ENCODE measurements around the gene ABCA3. TPM values are rescaled to one million over a fixed set of nuclear protein-coding genes. Genes with fewer than 3 reads are reported as not detected.

ABCA3 gene
- total RNA-seq, 4 donors from 2014 or later: 2.7 to 15.0 (median 10.9) TPM

GRCh38 chr16:2228161-2228824 is 112.2 kb downstream of the ABCA3 start:
- H3K36me3 ChIP-seq: peaks cover 0 to 53% of the 10 kb centered on the region in 2 donors
- intact Hi-C loops (cut with DNase I; ENCODE audit: low total_unique reads) (no loop called here), in situ Hi-C loops (cut with MboI; ENCODE audit: low sequenced_read_pairs in 4 of 4) (no loop called here)
- H3K9me3 ChIP-seq: no peaks in the 10 kb centered on the region
- no peak for DNase-seq
- no peak overlapping the region for H3K27ac ChIP-seq
- TF ChIP-seq POLR2A (IDR thresholded peaks at IDR 0.05): no peak
- no peak for TF ChIP-seq CTCF (IDR thresholded peaks at IDR 0.05 in 4 of 5, conservative IDR thresholded peaks at IDR 0.05 in 1 of 5)
- H3K4me1 ChIP-seq: peaks cover 11 to 13% of the 10 kb centered on the region in 2 donors
- no peak for ATAC-seq
- H3K27me3 ChIP-seq: no peaks in the 10 kb centered on the region
- no peak overlapping the region for H3K4me3 ChIP-seq

- H3K4me3 ChIP-seq: no peak overlapping the region
- peak overlapping the region in 1 of 4 donors; percentile 1 for H3K27ac ChIP-seq
- no peaks in the 10 kb centered on the region for H3K27me3 ChIP-seq
- in situ Hi-C loops (cut with MboI; ENCODE audit: low sequenced_read_pairs in 4 of 4): no loop called here
- peaks cover 11 to 16% of the 10 kb centered on the region in 2 donors for H3K4me1 ChIP-seq
- TF ChIP-seq POLR2A (IDR thresholded peaks at IDR 0.05) (no peak), CTCF (IDR thresholded peaks at IDR 0.05 in 4 of 5, conservative IDR thresholded peaks at IDR 0.05 in 1 of 5) (no peak)
- H3K36me3 ChIP-seq: peaks cover 0 to 39% of the 10 kb centered on the region in 2 donors
- no peak for DNase-seq
- no peak for ATAC-seq
- intact Hi-C loops (cut with DNase I; ENCODE audit: low total_unique reads): no loop called here
- no peaks in the 10 kb centered on the region for H3K9me3 ChIP-seq
These were observed 113.6 kb downstream of the ABCA3 start for GRCh38 chr16:2226918-2227317.

GRCh38 chr16:2226245-2226793 is 114.2 kb downstream of the ABCA3 start:
- no peak for ATAC-seq
- Histone ChIP-seq H3K4me1 (peaks cover 11 to 16% of the 10 kb centered on the region in 2 donors), H3K4me3 (no peak overlapping the region), H3K9me3 (no peaks in the 10 kb centered on the region), H3K27me3 (no peaks in the 10 kb centered on the region), H3K27ac (peak overlapping the region in 1 of 4 donors; percentile 1), H3K36me3 (peaks cover 0 to 33% of the 10 kb centered on the region in 2 donors)
- no peak for DNase-seq
- in situ Hi-C loops (cut with MboI; ENCODE audit: low sequenced_read_pairs in 4 of 4): no loop called here
- no peak for TF ChIP-seq POLR2A (IDR thresholded peaks at IDR 0.05)
- TF ChIP-seq CTCF (IDR thresholded peaks at IDR 0.05 in 4 of 5, conservative IDR thresholded peaks at IDR 0.05 in 1 of 5): no peak
- intact Hi-C loops (cut with DNase I; ENCODE audit: low total_unique reads): no loop called here

MicroRNAs encoded within 50 kb of the gene (microRNA counts, 767-probe panel; counts per million panel counts)
- microRNA hsa-miR-940: 356 to 448 counts per million in 2 donors

Small RNAs within 50 kb of the gene (microRNA-seq; reads per million reads assigned to microRNA genes)
- 0 reads per million in 2 donors for gene MIR3677 (ENCODE audit: borderline replicate concordance in 2 of 2)
- 0 reads per million in 2 donors for gene MIR4717 (ENCODE audit: borderline replicate concordance in 2 of 2)

Other genes with a start within 250 kb of the ABCA3 start
- gene PKD1, start 204.8 kb downstream of the ABCA3 start, total RNA-seq: 100 to 1,000 TPM; 168 to 376 (median 339) TPM
- 1 to 10 TPM in 2 of 4 donors, not detected in 2; 1.3 to 4.2 TPM for gene RAB26, start 192.1 kb downstream of the ABCA3 start, total RNA-seq
- gene TRAF7, start 184.9 kb downstream of the ABCA3 start, total RNA-seq: 10 to 100 TPM; 39.5 to 71.4 (median 55.9) TPM
- gene CASKIN1, start 144.1 kb downstream of the ABCA3 start, total RNA-seq: under 1 TPM in 3 of 4 donors, not detected in 1; 0.07 to 0.51 (median 0.10) TPM
- 10 to 100 TPM; 40.3 to 77.0 (median 73.5) TPM for gene MLST8, start 135.3 kb downstream of the ABCA3 start, total RNA-seq
- 1 to 10 TPM in 3 of 4 donors, under 1 TPM in 1; 0.15 to 2.2 (median 1.4) TPM for gene BRICD5, start 129.9 kb downstream of the ABCA3 start, total RNA-seq
- 10 to 100 TPM; 19.6 to 43.1 (median 25.6) TPM for gene PGP, start 125.9 kb downstream of the ABCA3 start, total RNA-seq
- 10 to 100 TPM; 24.5 to 38.4 (median 27.0) TPM for gene E4F1, start 117.1 kb downstream of the ABCA3 start, total RNA-seq
- gene DNASE1L2, start 104.3 kb downstream of the ABCA3 start, total RNA-seq: 1 to 10 TPM in 1 of 4 donors, under 1 TPM in 1, not detected in 2; 0.69 to 2.1 TPM
- gene ECI1, start 89.1 kb downstream of the ABCA3 start, total RNA-seq: 100 to 1,000 TPM in 1 of 4 donors, 10 to 100 TPM in 3; 74.0 to 137 (median 79.3) TPM
- 100 to 1,000 TPM; 158 to 222 (median 172) TPM for gene RNPS1, start 72.6 kb downstream of the ABCA3 start, total RNA-seq
- gene CCNF, start 88.7 kb upstream of the ABCA3 start, total RNA-seq: 1 to 10 TPM; 1.8 to 3.6 (median 2.4) TPM
- gene TEDC2, start 119.4 kb upstream of the ABCA3 start, total RNA-seq: under 1 TPM in 2 of 4 donors, not detected in 2; 0.33 to 0.91 TPM
- not detected for gene NTN3, start 130.6 kb upstream of the ABCA3 start, total RNA-seq
- gene TBC1D24, start 134.4 kb upstream of the ABCA3 start, total RNA-seq: 10 to 100 TPM in 2 of 4 donors, 1 to 10 TPM in 2; 8.7 to 14.8 (median 9.9) TPM
- 10 to 100 TPM; 22.1 to 84.2 (median 56.2) TPM for gene ATP6V0C, start 173.2 kb upstream of the ABCA3 start, total RNA-seq
- 10 to 100 TPM; 12.3 to 18.1 (median 13.7) TPM for gene AMDHD2, start 179.6 kb upstream of the ABCA3 start, total RNA-seq
- gene CEMP1, start 190.7 kb upstream of the ABCA3 start, total RNA-seq: not detected
- 10 to 100 TPM; 24.5 to 42.4 (median 34.7) TPM for gene PDPK1, start 197.3 kb upstream of the ABCA3 start, total RNA-seq

All from gastrocnemius medialis (tissue), 4 donors.